Caco-2 (cell line): Measurements from ENCODE around the gene L3HYPDH. TPM values are rescaled to one million over a fixed set of nuclear protein-coding genes. Genes with fewer than 3 reads are reported as not detected.

Source experiments
- total RNA-seq: library from RNA; stranded (reverse); gene quantifications from 2 replicates; pipeline ENCODE4 v1.2.3, GENCODE V29; 2022

L3HYPDH gene
- total RNA-seq, 1 experiment from 2014 or later, result 15.7 TPM

Other genes starting within 250 kb of the L3HYPDH start
- gene GPR135, start 19.0 kb downstream of the L3HYPDH start, total RNA-seq, result 0.52 and 0.77 TPM in 2 replicates
- gene JKAMP, start 109 bp upstream of the L3HYPDH start, total RNA-seq, result 24.7 and 31.0 TPM in 2 replicates
- gene CCDC175, start 92.4 kb upstream of the L3HYPDH start, total RNA-seq, result not detected in 2 replicates